EL (cell line): Measurements from ENCODE around the gene KDM7A.
"Not testable (repeated sequence)": the region's sequence is repeated elsewhere in the genome, so short reads cannot be mapped to it uniquely, and the experiment has no call there.

ENCODE experiments used
- DNase-seq: peaks from one replicate; pipeline ENCODE4 v3.0.0-alpha.2; 2016

Gene KDM7A

GRCh38 chr7:140156460-140157080, 20.2 kb downstream of the KDM7A start:
- DNase-seq = no peak

- no peak for DNase-seq
Measured at GRCh38 chr7:140155428-140155827, 21.4 kb downstream of the KDM7A start.

GRCh38 chr7:140153666-140154161, 23.1 kb downstream of the KDM7A start:
- DNase-seq = no peak

- no peak for DNase-seq
Measured at GRCh38 chr7:140146574-140146973, 30.2 kb downstream of the KDM7A start.

- DNase-seq = no peak
Measured at GRCh38 chr7:140145709-140146108, 31.1 kb downstream of the KDM7A start.

GRCh38 chr7:140144821-140145220, 32.0 kb downstream of the KDM7A start:
- DNase-seq = no peak

- DNase-seq = no peak
Measured at GRCh38 chr7:140143997-140144396, 32.8 kb downstream of the KDM7A start.

GRCh38 chr7:140142031-140142430, 34.8 kb downstream of the KDM7A start:
- DNase-seq = no peak

- DNase-seq = no peak
Measured at GRCh38 chr7:140141256-140141655, 35.5 kb downstream of the KDM7A start.

GRCh38 chr7:140137078-140137477, 39.7 kb downstream of the KDM7A start:
- no peak for DNase-seq

- no peak for DNase-seq
Measured at GRCh38 chr7:140136073-140136472, 40.7 kb downstream of the KDM7A start.

- DNase-seq = no peak
Measured at GRCh38 chr7:140134039-140134438, 42.7 kb downstream of the KDM7A start.

- DNase-seq = no peak
Measured at GRCh38 chr7:140127360-140128127, 49.2 kb downstream of the KDM7A start.

- DNase-seq = no peak
Measured at GRCh38 chr7:140126435-140127034, 50.2 kb downstream of the KDM7A start.

GRCh38 chr7:140122965-140123364, 53.8 kb downstream of the KDM7A start:
- no peak for DNase-seq

- no peak for DNase-seq
Measured at GRCh38 chr7:140121326-140121725, 55.5 kb downstream of the KDM7A start.

GRCh38 chr7:140114817-140115216, 62.0 kb downstream of the KDM7A start:
- not testable (repeated sequence) for DNase-seq

GRCh38 chr7:140108777-140109176, 68.0 kb downstream of the KDM7A start:
- not testable (repeated sequence) for DNase-seq

GRCh38 chr7:140096459-140096858, 80.3 kb downstream of the KDM7A start:
- DNase-seq = no peak

- DNase-seq = no peak
Measured at GRCh38 chr7:140093375-140093774, 83.4 kb downstream of the KDM7A start.

GRCh38 chr7:140085447-140085846, 91.3 kb downstream of the KDM7A start:
- DNase-seq = no peak

GRCh38 chr7:140084972-140085371, 91.8 kb downstream of the KDM7A start:
- DNase-seq = peak; percentile 4

GRCh38 chr7:140084142-140084655, 92.6 kb downstream of the KDM7A start:
- DNase-seq = no peak

- no peak for DNase-seq
Measured at GRCh38 chr7:140082770-140083169, 94.0 kb downstream of the KDM7A start.
